Measurements from ENCODE around the gene TBRG1. TPM values are rescaled to one million over a fixed set of nuclear protein-coding genes. Genes with fewer than 3 reads are reported as not detected.

TBRG1 gene
- polyA plus RNA-seq, 2 of the 4 experiments (the other 2 are of a cell fraction): 13.6 to 29.2 TPM

DNA sequence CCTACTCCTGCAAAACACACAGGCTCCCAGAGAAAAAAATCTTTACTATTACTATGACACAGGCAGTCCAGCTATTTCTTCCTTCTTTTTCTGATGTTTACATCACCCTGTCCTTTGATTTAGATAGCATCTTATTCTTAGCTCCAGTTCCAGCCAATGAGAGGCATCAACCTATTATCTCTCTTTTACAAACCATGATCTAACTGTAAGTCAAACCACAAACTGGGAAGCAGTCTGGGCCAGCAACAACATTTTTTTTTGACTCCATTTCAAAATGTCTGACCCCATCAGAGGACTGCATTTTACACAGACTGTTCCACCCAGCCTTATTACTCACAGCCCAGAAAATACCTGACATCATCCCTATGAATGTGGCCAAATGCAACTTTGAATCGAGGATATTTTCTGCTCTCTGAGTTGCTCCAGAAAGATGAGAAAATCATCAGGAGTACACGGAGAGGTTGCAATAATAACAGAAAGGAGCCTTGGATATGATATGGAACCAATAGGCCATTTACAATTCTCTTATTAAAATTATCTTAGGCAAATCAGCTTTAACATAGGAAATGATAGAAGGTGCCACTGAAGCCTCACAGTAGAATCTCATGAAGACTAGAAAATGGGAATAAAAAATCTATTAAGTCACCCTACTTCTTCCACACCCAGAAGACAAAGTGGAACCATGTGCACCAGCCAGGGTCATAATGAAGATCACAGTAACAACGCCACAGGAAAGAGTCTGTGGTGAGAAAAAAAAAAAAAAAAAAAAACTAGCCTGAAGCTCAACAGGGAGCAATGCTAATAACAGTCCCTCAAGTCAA, 21.2 kb downstream of the TBRG1 start:
- Histone ChIP-seq H3K4me2 (peak overlapping the region; percentile 71; the same call in 2 of the 3 replicates), H3K4me3 (no peak overlapping the region), H3K9me3 (no peaks in the 10 kb centered on the region), H3K4me1 (no peaks in the 10 kb centered on the region), H3K27ac (no peak overlapping the region)
- TF ChIP-seq CBX8 (IDR thresholded peaks at IDR 0.05) (no peak), CEBPB (IDR thresholded peaks at IDR 0.05) (no peak), ZC3H11A (IDR thresholded peaks at IDR 0.05) (no peak), CHD2 (IDR thresholded peaks at IDR 0.05; ENCODE audit: low read length, partially characterized antibody) (no peak), POLR2A (IDR thresholded peaks at IDR 0.05; ENCODE audit: low read length) (no peak)
- TF ChIP-seq, protein P1, sequence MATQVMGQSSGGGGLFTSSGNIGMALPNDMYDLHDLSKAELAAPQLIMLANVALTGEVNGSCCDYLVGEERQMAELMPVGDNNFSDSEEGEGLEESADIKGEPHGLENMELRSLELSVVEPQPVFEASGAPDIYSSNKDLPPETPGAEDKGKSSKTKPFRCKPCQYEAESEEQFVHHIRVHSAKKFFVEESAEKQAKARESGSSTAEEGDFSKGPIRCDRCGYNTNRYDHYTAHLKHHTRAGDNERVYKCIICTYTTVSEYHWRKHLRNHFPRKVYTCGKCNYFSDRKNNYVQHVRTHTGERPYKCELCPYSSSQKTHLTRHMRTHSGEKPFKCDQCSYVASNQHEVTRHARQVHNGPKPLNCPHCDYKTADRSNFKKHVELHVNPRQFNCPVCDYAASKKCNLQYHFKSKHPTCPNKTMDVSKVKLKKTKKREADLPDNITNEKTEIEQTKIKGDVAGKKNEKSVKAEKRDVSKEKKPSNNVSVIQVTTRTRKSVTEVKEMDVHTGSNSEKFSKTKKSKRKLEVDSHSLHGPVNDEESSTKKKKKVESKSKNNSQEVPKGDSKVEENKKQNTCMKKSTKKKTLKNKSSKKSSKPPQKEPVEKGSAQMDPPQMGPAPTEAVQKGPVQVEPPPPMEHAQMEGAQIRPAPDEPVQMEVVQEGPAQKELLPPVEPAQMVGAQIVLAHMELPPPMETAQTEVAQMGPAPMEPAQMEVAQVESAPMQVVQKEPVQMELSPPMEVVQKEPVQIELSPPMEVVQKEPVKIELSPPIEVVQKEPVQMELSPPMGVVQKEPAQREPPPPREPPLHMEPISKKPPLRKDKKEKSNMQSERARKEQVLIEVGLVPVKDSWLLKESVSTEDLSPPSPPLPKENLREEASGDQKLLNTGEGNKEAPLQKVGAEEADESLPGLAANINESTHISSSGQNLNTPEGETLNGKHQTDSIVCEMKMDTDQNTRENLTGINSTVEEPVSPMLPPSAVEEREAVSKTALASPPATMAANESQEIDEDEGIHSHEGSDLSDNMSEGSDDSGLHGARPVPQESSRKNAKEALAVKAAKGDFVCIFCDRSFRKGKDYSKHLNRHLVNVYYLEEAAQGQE (IDR thresholded peaks at IDR 0.05): no peak
- DNase-seq (ENCODE audit: low read depth in 1 of 2, low spot score in 1 of 2) (no peak), ATAC-seq (no peak), FAIRE-seq (no peak)
- CTCF ChIA-PET: interaction anchor here (0.5 to 4.9 kb wide), 31 partner anchors 9 to 255 kb away, joined by 3 to 32 read pairs (median 4); partner anchors contain the start of genes PANX3 and TBRG1
- POLR2A ChIA-PET: interaction anchor here (0.6 to 1.1 kb wide), 3 partner anchors 15 to 233 kb away, joined by 3 to 7 read pairs (median 3); partner anchors contain the start of gene TBRG1
- WGBS (ENCODE audit: missing lambda C conversion rate): 2% methylated on average over 3 of the region's 3 CpGs

DNA sequence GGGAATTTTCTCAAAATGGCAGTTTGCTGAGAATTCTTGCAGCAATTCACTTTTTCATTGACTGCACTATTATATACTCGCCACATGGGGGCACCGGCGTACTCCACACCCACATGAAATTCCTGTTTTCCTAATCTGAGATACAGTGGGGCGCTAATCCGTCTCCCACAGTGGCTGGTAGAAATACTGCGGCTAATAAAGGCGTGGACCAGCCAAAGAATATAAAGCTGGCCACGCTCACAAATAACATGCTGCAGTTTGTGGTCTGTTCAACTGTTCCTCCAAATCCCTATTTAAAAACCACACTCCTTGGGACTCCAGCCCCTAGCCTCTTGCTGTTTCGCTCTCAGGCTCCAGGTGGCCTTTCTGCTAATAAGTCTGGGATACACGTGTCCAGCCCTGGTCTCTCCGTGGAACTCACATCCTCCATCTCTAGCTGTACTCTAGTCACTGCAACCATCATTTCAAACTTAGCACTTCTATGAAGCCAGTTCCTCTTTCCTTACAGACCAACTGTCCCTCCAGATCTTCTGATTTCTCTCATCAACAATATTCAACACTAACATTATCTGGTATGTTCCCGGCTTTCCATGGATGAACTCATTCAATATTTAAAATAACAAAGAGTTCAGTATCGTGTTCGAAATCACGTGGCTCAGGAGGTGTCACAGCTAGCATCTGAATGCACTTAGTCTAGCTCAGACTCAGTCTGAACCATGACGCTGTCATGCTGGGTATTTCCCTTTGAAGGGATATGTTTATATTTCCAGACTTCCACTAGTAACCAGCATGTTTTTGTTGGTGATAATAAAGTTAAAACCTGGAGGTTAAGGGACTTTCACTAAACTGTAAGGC, 22.0 kb downstream of the TBRG1 start:
- Histone ChIP-seq H3K4me3 (no peak overlapping the region), H3K4me2 (peak overlapping the region; percentile 71), H3K4me1 (no peaks in the 10 kb centered on the region), H3K9me3 (no peaks in the 10 kb centered on the region), H3K27ac (peak overlapping the region; percentile 31 to 42; a peak in 1 of 6 replicates)
- peak; percentile 60 for TF ChIP-seq SMC3 (IDR thresholded peaks at IDR 0.05)
- TF ChIP-seq RAD21 (conservative IDR thresholded peaks at IDR 0.05 in 1 of 2, IDR thresholded peaks at IDR 0.05 in 1 of 2): peak; percentile 60 to 77
- TF ChIP-seq, protein P2, sequence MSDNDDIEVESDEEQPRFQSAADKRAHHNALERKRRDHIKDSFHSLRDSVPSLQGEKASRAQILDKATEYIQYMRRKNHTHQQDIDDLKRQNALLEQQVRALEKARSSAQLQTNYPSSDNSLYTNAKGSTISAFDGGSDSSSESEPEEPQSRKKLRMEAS (IDR thresholded peaks at IDR 0.05): peak; percentile 46
- TF ChIP-seq, protein P3, sequence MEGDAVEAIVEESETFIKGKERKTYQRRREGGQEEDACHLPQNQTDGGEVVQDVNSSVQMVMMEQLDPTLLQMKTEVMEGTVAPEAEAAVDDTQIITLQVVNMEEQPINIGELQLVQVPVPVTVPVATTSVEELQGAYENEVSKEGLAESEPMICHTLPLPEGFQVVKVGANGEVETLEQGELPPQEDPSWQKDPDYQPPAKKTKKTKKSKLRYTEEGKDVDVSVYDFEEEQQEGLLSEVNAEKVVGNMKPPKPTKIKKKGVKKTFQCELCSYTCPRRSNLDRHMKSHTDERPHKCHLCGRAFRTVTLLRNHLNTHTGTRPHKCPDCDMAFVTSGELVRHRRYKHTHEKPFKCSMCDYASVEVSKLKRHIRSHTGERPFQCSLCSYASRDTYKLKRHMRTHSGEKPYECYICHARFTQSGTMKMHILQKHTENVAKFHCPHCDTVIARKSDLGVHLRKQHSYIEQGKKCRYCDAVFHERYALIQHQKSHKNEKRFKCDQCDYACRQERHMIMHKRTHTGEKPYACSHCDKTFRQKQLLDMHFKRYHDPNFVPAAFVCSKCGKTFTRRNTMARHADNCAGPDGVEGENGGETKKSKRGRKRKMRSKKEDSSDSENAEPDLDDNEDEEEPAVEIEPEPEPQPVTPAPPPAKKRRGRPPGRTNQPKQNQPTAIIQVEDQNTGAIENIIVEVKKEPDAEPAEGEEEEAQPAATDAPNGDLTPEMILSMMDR (IDR thresholded peaks at IDR 0.05): peak; percentile 78
- TF ChIP-seq EHMT2 (IDR thresholded peaks at IDR 0.05; ENCODE audit: low read depth): no peak
- ChIA-PET CTCF (interaction anchor here (0.6 to 4.9 kb wide), 31 partner anchors 8 to 254 kb away, joined by 3 to 32 read pairs (median 4); partner anchors contain the start of gene TBRG1), POLR2A (interaction anchor here (0.6 to 1.1 kb wide), 2 partner anchors 22 to 232 kb away, joined by 3 read pairs; partner anchors contain the start of gene TBRG1)
- DNase-seq (ENCODE audit: low read depth in 1 of 2, low spot score in 1 of 2) (peak; percentile 51 to 68), FAIRE-seq (no peak), ATAC-seq (peak; percentile 95)
- WGBS (ENCODE audit: missing lambda C conversion rate): 29% methylated on average over 16 of the region's 16 CpGs

DNA sequence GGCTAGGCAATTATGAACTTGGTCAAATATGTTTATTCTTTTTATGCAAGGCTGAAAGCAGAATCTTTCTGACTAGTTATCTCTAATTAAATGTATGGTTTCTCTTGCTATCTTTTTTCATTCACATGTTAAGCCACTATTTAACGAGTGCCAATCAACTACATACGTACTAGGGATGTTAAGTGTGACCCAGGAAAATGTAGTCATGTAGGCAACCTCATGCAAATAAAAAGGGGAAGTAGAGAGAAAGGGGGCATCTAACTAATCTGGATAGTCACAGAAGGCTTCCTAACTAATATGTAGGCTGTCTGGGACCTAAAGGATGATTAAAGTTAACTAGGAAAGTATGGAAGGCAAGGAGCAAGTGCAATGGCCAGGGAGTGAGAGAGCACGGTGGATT, 23.5 kb downstream of the TBRG1 start:
- no peaks in the 10 kb centered on the region for H3K4me1 ChIP-seq
- H3K4me2 ChIP-seq: no peak overlapping the region
- ATAC-seq: no peak
- no peak overlapping the region for H3K4me3 ChIP-seq
- no peak for DNase-seq (ENCODE audit: low read depth in 1 of 2, low spot score in 1 of 2)
- no peak overlapping the region for H3K27ac ChIP-seq
- WGBS (ENCODE audit: missing lambda C conversion rate): 81% methylated on average over 3 of the region's 3 CpGs
- TF ChIP-seq HOXB13 (CRISPR knock-in tag; IDR thresholded peaks at IDR 0.05; ENCODE audit: low read depth) (no peak), CHD4 (IDR thresholded peaks at IDR 0.05; ENCODE audit: borderline replicate concordance) (no peak), NR3C1 (IDR thresholded peaks at IDR 0.05) (no peak), FOSB (CRISPR knock-in tag; IDR thresholded peaks at IDR 0.05) (no peak), SREBF2 (IDR thresholded peaks at IDR 0.05) (no peak), RCOR1 (IDR thresholded peaks at IDR 0.05; ENCODE audit: low read depth, low read length) (no peak), BHLHE40 (IDR thresholded peaks at IDR 0.05; ENCODE audit: low read depth, low read length) (no peak), ESRRA (IDR thresholded peaks at IDR 0.05; ENCODE audit: borderline replicate concordance, low read length) (no peak), MAZ (IDR thresholded peaks at IDR 0.05; ENCODE audit: borderline replicate concordance, low read depth, low read length) (no peak), RFX5 (IDR thresholded peaks at IDR 0.05) (no peak), MAFK (IDR thresholded peaks at IDR 0.05; ENCODE audit: partially characterized antibody) (no peak)
- TF ChIP-seq, protein P1 (IDR thresholded peaks at IDR 0.05): no peak
- ChIA-PET POLR2A (no interaction called here), CTCF (interaction anchor here (1.9 to 4.9 kb wide), 2 partner anchors 14 to 147 kb away, joined by 12 to 32 read pairs; no protein-coding TSS in a partner anchor)
- no peaks in the 10 kb centered on the region for H3K9me3 ChIP-seq
- no peak for FAIRE-seq

All from A549 (cell line).